Fibroblast of pulmonary artery (primary cell): Measurements from ENCODE around the gene TMEM204.

ENCODE experiments used
- DNase-seq: peaks from one replicate; pipeline ENCODE4 v3.0.0-alpha.2; 2010; ENCODE audit warnings: low read depth
- H3K4me3 ChIP-seq: replicated peaks from 2 replicates; pipeline ENCODE4 v1.5.1; 2011; ENCODE audit warnings: low read depth, mild to moderate bottlenecking, control low read depth, low read length, moderate library complexity
- CTCF ChIP-seq: IDR thresholded peaks from 2 replicates; pipeline ENCODE4 v1.5.1; 2011; ENCODE audit warnings: mild to moderate bottlenecking, control low read depth, low read length, inconsistent platforms; ENCODE audit errors: missing control alignments

Gene TMEM204

GRCh38 chr16:1559446-1559975 is 26.0 kb downstream of the TMEM204 start:
- TF ChIP-seq CTCF = no peak
- no peak overlapping the region for H3K4me3 ChIP-seq
- no peak for DNase-seq

- no peak overlapping the region for H3K4me3 ChIP-seq
- DNase-seq = no peak
- TF ChIP-seq CTCF = no peak
These were observed 26.7 kb downstream of the TMEM204 start for GRCh38 chr16:1560153-1560552.

GRCh38 chr16:1560866-1561265 is 27.4 kb downstream of the TMEM204 start:
- DNase-seq = no peak
- H3K4me3 ChIP-seq = no peak overlapping the region
- TF ChIP-seq CTCF = no peak

GRCh38 chr16:1561266-1561665 is 27.8 kb downstream of the TMEM204 start:
- TF ChIP-seq CTCF = no peak
- DNase-seq = no peak
- H3K4me3 ChIP-seq = no peak overlapping the region

- DNase-seq = no peak
- TF ChIP-seq CTCF = no peak
- H3K4me3 ChIP-seq = no peak overlapping the region
These were observed 28.4 kb downstream of the TMEM204 start for GRCh38 chr16:1561836-1562235.

GRCh38 chr16:1563786-1564185 is 30.3 kb downstream of the TMEM204 start:
- no peak for TF ChIP-seq CTCF
- no peak for DNase-seq
- no peak overlapping the region for H3K4me3 ChIP-seq

- no peak for DNase-seq
These were observed 30.9 kb downstream of the TMEM204 start for GRCh38 chr16:1564325-1564724.

More at GRCh38 chr16:1564325-1564724, 30.9 kb downstream of the TMEM204 start:
- H3K4me3 ChIP-seq = no peak overlapping the region
- TF ChIP-seq CTCF = peak; percentile 25
